Measurements from ENCODE around the gene ELL.
A peak's percentile ranks its signal among the peaks of the same experiment; 100 is the strongest.

ELL gene

DNA sequence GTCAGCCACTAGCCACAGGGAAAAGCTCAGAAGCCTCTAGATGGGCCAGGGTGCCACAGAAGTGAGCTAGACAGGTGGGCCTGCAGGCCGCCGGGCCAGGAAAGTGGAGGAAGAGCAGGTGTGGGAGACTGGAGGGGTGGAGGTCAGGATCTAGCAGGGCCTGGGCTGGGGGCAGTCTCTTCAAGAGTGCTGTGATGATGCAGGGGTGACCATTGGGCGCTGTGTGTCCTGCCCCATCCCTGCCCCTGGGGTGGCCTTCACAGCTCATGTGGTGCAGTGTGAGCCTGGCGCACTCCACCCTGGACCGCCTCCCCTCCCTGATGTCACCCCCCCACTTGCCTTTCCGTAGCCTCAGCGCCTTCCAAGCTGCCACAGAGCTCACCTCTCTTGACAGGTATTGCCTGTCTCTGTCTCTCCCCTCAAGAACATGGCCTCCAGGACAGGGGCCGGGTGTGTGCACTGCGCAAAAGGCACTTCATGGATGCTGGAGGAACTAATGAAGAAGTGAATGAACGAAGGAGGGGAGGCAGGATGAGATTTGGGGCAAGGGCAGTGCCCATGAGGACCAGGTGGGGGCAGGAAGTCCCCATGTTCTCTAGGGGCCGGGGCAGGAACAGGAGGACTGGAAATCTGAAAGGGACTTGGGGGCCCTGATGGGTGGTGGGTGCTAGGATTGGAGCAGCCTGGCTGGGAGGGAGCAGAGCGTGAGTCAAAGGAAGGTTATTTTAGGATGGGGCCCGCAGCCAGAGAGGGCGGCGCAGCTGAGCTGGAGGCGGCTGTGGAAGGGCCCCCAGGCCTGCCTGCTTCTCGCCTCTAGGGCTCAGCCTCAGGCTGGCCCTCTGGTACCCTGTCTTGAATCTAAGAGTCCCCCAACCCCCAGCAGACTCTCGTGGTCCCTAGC is 96.1 kb downstream of the ELL start:
- DNase-seq, result peak in 30 of 58 donors; percentile 10 to 67 (median 30)

- no peak for DNase-seq
Observed at GRCh38 chr19:18424890-18425514, 96.9 kb downstream of the ELL start.

- DNase-seq, result no peak
Observed at GRCh38 chr19:18424122-18424889, 97.6 kb downstream of the ELL start.

DNA sequence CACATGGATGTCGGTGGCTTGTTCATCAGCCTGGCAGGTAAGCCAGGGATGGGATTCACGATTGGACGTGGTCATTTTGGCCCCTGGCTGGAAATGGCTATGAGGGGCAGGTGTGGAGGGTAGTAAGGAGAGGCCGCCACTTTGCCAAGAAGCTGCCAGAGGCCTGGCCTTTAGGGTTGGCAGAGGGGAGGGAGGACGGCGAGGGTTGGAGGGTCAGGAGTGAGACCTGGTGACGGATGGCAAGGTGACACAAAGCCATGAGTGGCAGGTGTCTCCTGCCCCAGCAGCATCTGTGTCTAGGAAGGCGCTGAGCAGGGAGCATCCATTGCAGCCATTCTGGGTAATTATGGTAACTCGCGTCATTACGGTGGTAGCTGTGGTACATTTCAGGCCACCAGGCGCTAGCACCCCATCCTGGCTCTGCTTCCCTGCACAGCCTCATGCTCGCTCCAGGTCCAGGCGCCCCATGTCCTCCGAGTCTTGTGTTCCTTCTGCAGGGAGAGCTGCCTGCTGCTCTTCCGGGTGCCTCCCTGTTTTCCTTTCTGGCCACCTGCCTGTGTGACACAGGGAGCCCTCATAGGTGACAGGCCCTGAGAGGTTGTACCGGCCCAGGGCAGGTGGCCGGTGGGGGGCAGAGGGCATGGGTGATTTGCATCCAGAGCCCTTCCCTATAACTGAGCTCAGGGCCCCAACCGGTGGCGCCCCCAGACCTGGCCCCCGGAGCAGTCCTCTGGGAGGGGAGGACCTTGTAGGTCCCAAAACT is 98.4 kb downstream of the ELL start:
- DNase-seq, result peak in 1 of 58 donors; percentile 29

GRCh38 chr19:18422530-18423191 is 99.2 kb downstream of the ELL start:
- DNase-seq, result peak in 1 of 58 donors; percentile 39

- no peak for DNase-seq
Observed at GRCh38 chr19:18421371-18421959, 100.4 kb downstream of the ELL start.

- no peak for DNase-seq
Observed at GRCh38 chr19:18420930-18421329, 100.9 kb downstream of the ELL start.

DNA sequence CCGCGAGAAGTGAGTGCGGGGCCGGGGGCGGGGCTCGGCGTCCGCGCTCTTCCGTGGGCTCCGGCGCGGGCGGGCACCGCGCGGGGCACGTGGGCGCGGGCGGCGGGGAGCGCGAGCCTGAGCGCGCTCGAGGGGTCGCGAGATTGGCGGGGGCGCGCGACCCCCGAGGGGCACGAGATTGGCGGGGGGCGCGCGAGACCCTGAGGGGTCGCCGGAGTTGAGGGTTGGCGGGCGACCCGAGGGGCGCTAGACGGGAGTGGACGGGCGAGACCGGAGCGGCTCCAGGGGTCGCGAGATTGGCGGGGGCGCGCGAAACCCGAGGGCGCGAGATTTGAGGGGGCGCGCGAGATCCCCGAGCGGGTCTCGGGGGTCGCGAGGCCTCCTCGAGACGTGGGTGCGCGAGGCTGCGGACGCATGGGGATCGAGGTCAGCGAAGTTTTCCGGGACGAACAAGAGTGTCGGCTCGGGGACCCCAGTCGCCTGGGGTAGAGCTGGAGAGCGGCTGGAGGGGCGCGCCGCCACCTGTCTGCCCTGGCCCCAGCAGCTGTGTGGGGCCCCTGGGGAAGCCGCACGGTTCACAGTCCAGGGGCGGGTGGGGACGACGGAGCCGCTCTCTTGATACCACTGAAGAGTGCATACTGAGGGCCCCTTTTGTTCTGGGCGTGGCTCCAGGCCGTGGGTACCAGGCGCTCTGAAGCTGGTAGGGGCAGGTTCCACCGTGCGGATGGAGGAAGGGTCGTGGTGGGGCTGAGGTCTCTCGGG is 102.0 kb downstream of the ELL start:
- DNase-seq, result no peak

DNA sequence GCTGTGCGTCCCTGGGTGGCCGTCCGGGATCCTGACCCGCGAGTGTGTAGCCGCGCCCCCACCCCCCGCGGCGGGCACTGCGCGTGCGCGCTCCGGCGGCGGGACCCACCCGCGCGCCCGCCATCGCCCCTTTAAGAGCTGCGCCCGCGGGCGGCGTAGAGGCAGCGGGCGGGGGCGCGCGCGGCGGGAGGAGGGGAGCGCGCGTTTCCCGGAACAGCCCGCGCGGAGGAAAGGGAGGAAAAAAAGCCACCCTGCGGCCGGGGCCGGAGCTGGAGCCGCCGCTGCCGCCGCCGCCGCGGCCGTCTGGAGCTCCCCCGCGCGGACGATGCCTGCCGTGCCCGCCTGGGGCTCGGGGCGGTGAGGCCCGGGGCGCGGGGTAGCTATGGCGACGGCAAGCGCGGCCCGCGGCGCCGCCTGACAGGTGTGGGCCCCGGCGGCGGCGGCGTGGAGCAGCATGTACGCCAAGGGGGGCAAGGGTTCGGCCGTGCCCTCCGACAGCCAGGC is 102.6 kb downstream of the ELL start, which contains the start of gene SSBP4:
TSS of gene SSBP4 (plus strand) at position 204 of the 504 bp plus-strand sequence. CDS start at position 455, 251 bp downstream.
- peak in 47 of 58 donors; percentile 26 to 84 (median 62) for DNase-seq

DNA sequence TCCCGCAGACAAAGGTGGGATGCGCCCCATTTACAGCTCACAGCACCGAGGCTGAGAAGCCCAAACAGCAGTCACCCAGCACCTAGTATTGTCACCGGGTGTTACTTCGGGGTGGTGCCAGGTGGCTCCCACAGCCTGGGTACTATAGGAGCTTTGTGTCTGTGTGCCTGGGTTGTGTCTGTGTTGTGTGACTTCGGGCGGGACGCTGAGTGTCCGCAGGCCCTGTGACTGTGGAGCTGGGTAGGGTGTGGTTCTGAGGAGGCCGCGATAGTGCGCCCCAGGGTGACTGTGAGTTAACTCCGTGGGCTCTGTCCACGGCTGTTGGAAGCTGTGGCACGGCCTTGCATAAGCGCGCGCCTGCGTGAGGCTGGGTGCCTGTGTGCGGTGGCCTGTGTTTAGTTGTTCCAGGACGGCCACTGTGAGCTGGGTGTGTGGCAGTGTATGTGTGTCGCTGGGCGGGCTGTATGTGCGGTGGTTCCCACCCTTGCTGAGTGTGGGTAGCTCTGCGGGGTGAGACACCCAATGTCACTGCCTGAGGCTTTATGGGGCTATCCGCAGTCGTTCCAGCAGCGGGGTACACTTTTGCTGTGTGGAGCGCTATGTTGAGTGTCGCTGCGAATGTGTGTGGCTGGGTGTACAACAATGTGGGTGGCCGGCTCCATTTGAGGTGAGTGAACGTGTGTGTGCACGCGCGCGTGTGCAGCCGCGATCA is 103.2 kb downstream of the ELL start:
- DNase-seq, result peak in 26 of 58 donors; percentile 35 to 79 (median 66)

- peak in 11 of 58 donors; percentile 27 to 71 (median 48) for DNase-seq
Observed at GRCh38 chr19:18418029-18418482, 103.8 kb downstream of the ELL start.

DNA sequence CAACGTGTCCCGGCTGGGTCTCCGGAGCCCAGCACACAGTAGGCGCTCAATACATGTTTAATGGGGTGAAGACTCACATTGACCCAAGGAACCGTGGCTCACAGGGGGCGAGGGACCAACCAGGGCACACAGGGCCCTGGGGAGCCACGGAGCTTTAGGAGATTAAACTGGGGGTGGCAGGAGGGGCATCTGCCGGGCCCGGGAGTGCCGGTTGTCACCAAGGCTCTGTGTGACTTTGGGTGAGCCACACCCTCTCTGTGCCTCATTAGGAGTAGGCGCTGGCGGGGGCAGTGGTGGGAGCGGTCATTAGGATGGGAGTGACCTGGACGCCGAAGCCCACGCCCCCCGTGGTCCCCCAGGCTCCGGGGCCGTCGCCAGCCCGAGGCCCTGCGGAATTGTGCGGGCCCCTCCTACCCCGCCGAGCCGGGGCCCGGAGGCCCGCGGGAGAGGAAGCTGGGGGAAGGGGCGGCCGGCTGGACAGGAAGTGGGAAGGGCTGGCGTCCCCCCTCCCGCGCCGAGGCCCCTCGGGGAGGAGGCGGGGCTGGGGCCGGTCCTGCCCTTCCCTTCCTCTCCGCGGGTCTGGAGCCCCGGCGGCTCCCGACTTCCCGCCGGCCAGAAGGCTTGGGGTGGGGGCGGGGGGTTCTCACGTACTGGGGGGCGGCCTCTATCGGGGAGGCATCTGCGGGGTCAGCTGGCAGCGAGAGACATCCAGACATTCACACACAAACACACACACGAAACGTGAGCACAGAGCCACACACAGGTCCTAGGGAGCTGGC is 104.4 kb downstream of the ELL start:
- DNase-seq, result peak in 28 of 58 donors; percentile 12 to 71 (median 48)

- DNase-seq, result peak in 56 of 58 donors; percentile 28 to 90 (median 75)
Observed at GRCh38 chr19:18416778-18417249, 105.1 kb downstream of the ELL start.

DNA sequence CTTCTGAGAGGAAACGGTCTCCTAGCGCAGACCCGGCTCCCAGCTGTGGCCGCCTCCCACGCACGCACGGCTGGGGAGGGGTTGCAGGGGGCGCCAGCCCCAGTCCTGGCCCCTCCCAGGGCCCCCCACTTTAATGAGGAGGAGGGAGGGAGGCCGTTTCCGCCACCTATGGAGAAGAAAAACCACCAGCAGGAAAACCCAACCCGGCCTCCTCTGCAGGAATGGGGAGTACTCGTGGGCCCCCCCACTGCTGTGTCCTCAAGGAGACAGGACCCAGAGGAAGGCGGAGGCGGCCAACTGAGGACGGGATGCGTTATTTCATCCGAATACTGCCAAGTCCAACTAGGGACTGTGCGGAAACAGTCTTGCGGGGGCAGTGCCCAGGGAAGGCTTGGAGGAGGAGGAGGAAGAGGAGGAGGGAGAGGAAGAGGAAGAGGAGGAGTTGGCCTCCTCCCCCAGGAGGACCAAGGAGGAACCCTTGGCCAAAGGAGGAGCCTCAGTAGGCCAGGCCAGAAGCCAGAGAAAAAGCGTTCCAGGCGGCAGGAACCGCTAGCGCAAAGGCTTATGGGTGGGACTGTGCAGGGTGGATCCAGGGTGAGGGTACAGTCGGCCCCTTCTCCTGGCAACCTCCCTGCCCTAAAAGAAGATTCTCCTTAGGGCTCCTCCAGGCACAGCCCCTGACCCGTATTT is 106.5 kb downstream of the ELL start:
- DNase-seq, result peak in 40 of 58 donors; percentile 17 to 73 (median 53)

DNA sequence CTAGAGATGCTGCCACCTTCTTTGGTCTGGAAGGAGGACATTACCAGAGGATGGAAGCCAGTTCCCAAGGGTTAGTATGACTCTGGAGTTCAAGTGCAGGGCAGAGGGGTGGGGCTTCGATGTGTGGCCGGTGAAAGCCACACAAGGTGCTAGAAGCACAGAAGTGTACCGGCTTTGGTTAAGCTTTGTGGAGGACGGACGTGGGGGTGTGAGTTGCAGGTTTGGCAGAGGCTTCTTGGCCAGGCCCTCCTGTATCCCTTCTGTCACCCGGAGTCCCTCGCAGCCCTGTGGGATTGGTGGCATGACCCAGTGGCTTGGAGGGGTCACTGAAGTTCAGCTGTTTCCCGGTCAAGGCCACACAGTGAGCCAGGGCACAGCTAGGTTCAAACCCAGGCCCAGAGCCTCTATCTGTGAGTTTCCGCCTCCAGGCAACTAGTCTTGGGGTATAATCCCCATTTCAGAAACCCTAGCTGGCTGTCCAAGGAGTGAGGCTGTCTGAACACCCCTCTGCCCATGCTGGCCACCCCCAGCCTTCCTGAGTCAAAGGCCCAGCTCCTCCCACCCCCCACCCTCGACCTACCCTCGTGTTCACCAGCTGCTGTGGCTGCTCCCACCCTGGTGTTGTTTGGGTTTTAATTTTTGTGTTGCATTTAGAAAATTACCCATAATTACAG is 107.2 kb downstream of the ELL start:
- DNase-seq, result no peak
